ENCODE results near the gene TMEM242. TPM values are rescaled to one million over a fixed set of nuclear protein-coding genes. Genes with fewer than 3 reads are reported as not detected.

Gene TMEM242
- total RNA-seq, 2 donors from 2014 or later = 10.8 to 11.7 TPM

GRCh38 chr6:157368359-157369049, 45.2 kb upstream of the TMEM242 start:
- no peak overlapping the region for H3K27ac ChIP-seq (ENCODE audit: low read depth, low read length)
- 81 to 100% methylated on average over 4 to 7 of the region's 7 CpGs for WGBS, 2 experiments (ENCODE audit: insufficient coverage in 1 of 2, insufficient read length in 1 of 2)
- H3K9ac ChIP-seq (ENCODE audit: extremely low read depth, low read length, poor library complexity, severe bottlenecking) = no peak overlapping the region
- H3K4me3 ChIP-seq (ENCODE audit: low read length) = no peak overlapping the region
- H3K27me3 Mint-ChIP-seq (ENCODE audit: insufficient read depth) = no peaks in the 10 kb centered on the region
- H3K4me1 ChIP-seq (ENCODE audit: control insufficient read depth, insufficient read depth, low read length) = no peaks in the 10 kb centered on the region
- no peaks in the 10 kb centered on the region for H3K9me3 Mint-ChIP-seq
- TF ChIP-seq CTCF (conservative IDR thresholded peaks at IDR 0.05) = no peak
- no peaks in the 10 kb centered on the region for H3K36me3 Mint-ChIP-seq (ENCODE audit: low read depth)
- H3K9me3 ChIP-seq (ENCODE audit: control insufficient read depth, low read length) = no peaks in the 10 kb centered on the region
- no peaks in the 10 kb centered on the region for H3K36me3 ChIP-seq (ENCODE audit: control insufficient read depth, insufficient read depth, low read length)
- H3K27ac Mint-ChIP-seq = no peak overlapping the region
- no peak overlapping the region for H3K4me3 Mint-ChIP-seq
- H3K4me1 Mint-ChIP-seq = no peaks in the 10 kb centered on the region
- no peaks in the 10 kb centered on the region for H3K27me3 ChIP-seq (ENCODE audit: control insufficient read depth, insufficient read depth, low read length, poor library complexity, severe bottlenecking)
- no peak for DNase-seq

GRCh38 chr6:157366648-157367047, 43.3 kb upstream of the TMEM242 start:
- TF ChIP-seq CTCF (conservative IDR thresholded peaks at IDR 0.05) = no peak
- H3K27ac Mint-ChIP-seq = no peak overlapping the region
- Histone ChIP-seq H3K9me3 (ENCODE audit: control insufficient read depth, low read length) (no peaks in the 10 kb centered on the region), H3K36me3 (ENCODE audit: control insufficient read depth, insufficient read depth, low read length) (no peaks in the 10 kb centered on the region), H3K4me1 (ENCODE audit: control insufficient read depth, insufficient read depth, low read length) (no peaks in the 10 kb centered on the region), H3K27ac (ENCODE audit: low read depth, low read length) (no peak overlapping the region), H3K4me3 (ENCODE audit: low read length) (no peak overlapping the region), H3K9ac (ENCODE audit: extremely low read depth, low read length, poor library complexity, severe bottlenecking) (no peak overlapping the region), H3K27me3 (ENCODE audit: control insufficient read depth, insufficient read depth, low read length, poor library complexity, severe bottlenecking) (no peaks in the 10 kb centered on the region)
- no peak overlapping the region for H3K4me3 Mint-ChIP-seq
- no peaks in the 10 kb centered on the region for H3K27me3 Mint-ChIP-seq (ENCODE audit: insufficient read depth)
- DNase-seq = no peak
- 92 to 98% methylated on average over 6 to 11 of the region's 11 CpGs for WGBS, 2 experiments (ENCODE audit: insufficient coverage in 1 of 2, insufficient read length in 1 of 2)
- H3K36me3 Mint-ChIP-seq (ENCODE audit: low read depth) = no peaks in the 10 kb centered on the region
- H3K9me3 Mint-ChIP-seq = no peaks in the 10 kb centered on the region
- H3K4me1 Mint-ChIP-seq = no peaks in the 10 kb centered on the region

GRCh38 chr6:157364705-157365104, 41.4 kb upstream of the TMEM242 start:
- Mint-ChIP-seq H3K27ac (no peak overlapping the region), H3K4me1 (no peaks in the 10 kb centered on the region), H3K9me3 (no peaks in the 10 kb centered on the region), H3K36me3 (ENCODE audit: low read depth) (no peaks in the 10 kb centered on the region), H3K27me3 (ENCODE audit: insufficient read depth) (no peaks in the 10 kb centered on the region), H3K4me3 (no peak overlapping the region)
- 90% methylated on average over 1 of the region's 1 CpG; no CpG with 5 or more reads in 1 of the 2 experiments for WGBS, 2 experiments (ENCODE audit: insufficient coverage in 1 of 2, insufficient read length in 1 of 2)
- H3K36me3 ChIP-seq (ENCODE audit: control insufficient read depth, insufficient read depth, low read length) = no peaks in the 10 kb centered on the region
- H3K4me1 ChIP-seq (ENCODE audit: control insufficient read depth, insufficient read depth, low read length) = no peaks in the 10 kb centered on the region
- no peak for TF ChIP-seq CTCF (conservative IDR thresholded peaks at IDR 0.05)
- no peaks in the 10 kb centered on the region for H3K9me3 ChIP-seq (ENCODE audit: control insufficient read depth, low read length)
- H3K9ac ChIP-seq (ENCODE audit: extremely low read depth, low read length, poor library complexity, severe bottlenecking) = no peak overlapping the region
- DNase-seq = no peak
- no peaks in the 10 kb centered on the region for H3K27me3 ChIP-seq (ENCODE audit: control insufficient read depth, insufficient read depth, low read length, poor library complexity, severe bottlenecking)
- H3K27ac ChIP-seq (ENCODE audit: low read depth, low read length) = no peak overlapping the region
- H3K4me3 ChIP-seq (ENCODE audit: low read length) = no peak overlapping the region
